NCI-H345 (cell line): ENCODE data around the gene PMEPA1.

Experiments used
- DNase-seq: peaks from one replicate; lab custom pipeline; 2025; lab: John Stamatoyannopoulos, UW

PMEPA1 gene

DNA sequence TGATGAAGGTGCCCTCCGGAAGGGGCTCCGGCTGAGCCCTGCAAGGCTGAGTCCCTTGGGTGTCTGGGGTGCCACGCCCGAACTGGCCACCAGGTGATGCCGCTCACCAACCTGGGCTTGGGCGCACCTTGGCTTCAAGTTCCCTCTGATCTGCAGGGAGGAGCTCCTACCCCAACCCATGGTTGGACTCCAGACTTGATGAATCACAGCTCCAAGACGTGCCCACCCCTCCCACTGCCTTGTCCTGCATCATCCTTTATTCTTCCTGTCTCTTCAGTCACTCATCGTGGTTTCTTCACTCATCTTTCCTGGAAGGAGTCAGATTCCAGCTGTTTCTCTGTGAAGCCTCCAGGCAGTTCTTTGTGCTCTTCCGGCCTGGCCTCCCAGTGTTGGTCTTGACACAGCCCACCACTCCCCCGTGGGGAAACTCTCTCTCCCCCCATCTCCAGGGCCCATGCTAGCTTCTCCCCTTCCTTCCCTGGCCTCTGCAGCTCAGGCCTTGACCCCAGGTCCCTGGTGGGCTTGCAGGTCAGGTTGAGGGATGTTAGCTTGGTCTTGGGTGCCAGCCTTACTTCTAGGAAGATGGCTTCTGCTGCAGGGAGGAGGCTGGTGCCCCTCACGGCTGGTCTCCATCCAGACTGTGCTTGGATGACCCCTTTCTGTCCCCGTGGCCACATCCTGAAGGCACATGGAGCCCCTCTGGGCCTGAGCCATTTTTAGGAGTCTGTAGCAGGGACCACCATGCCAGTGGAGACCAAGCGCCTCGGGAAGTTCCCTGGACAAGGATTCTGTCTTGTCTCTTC is 87.0 kb downstream of the PMEPA1 start:
- DNase-seq: peak; percentile 4

- DNase-seq: no peak
Measured at GRCh38 chr20:57622201-57622570, 87.6 kb downstream of the PMEPA1 start.

DNA sequence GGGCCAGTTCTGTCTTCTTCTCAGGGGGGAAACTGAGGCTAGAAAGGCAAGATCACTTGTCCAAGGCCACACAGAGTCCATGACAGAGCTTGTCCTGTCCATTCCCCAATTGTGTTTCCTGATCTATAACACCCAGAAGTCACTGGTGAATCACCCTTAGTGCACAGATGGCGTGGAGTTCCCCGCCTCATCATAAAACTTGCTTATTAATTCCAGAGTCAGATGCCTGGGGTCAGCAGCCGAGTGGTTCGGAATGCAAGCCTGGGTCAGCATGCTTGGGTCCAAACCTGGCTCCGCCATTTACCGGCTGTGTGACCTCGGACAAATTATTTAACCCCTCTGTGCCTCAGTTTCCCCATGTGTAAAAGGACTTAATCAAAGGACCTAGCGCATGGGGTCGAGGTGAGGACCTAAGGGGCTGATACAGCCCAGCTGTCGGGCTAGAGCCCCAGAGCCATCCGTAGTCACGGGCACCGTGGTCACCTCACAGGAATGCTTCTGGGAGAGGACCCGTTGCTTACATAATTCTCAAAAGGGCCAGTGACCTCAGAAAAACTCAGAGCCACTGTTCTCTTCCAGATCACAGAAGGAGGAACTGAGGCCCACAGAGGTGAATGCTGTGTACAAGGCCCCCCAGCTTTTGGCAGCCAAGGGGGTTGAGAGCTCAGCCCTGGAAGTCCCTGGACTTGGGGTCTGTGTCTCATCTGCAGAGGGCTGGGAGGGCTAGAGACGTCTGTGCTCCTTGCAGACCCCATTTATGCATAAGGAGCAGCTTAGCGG is 88.2 kb downstream of the PMEPA1 start:
- DNase-seq: no peak

DNA sequence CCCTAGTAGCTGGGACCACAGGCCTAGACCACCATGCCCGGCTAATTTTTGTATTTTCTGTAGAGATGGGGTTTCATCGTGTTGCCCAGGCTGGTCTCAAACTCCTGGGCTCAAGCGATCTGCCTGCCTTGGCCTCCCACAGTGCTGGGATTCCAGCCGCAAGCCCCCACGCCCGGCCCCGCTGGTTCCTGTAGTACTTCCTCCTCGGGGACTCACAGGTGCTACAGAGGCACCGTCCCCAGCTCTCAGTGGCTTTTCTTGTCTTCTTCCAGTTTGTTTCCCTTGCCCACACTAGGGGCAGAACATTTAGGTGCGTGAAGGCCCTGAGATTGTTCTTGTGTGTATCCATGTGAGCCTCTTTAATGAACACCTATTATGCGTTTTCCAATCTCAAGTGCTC is 88.8 kb downstream of the PMEPA1 start:
- DNase-seq: no peak

- no peak for DNase-seq
Measured at GRCh38 chr20:57620274-57620990, 89.4 kb downstream of the PMEPA1 start, which contains the start of gene ZBP1. TSS of gene ZBP1 (minus strand) at chr20:57620426. CDS start at chr20:57620295, 131 bp downstream.

DNA sequence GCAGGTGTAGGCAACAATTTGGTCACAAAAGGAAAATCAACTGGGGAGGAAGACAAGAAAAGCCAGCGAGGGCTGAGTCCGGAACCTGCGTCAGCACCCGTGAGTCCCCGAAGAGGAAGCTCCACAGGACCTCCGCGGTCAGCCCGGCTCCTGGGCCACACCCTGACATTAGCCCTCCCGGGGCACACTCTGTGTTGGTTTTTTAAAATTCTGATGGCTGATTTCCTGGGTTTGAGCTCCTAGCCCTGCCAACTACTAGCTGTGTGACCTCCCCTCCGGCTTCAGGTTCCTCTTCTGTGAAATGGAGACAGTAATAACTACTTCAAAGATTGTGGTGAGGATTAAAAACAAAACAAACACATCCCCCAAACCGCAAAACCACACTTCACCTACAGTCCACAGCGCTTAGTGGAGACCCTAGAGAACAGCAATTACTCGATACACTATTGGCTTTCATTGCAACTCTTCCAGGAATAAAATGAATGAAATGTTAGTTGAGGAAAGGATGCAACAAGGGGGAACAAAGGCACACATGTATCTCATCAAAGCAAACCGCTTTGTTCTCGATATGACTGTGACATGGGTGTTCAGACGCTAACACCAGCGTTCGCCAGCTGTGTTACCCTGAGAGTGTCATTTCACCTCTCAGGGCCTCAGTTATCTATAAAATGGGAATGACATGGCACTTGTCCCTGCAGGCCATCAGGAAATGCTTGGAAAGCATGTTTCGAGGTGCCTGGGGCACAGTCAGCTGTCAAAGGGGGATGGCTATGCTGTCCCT is 90.6 kb downstream of the PMEPA1 start:
- no peak for DNase-seq

DNA sequence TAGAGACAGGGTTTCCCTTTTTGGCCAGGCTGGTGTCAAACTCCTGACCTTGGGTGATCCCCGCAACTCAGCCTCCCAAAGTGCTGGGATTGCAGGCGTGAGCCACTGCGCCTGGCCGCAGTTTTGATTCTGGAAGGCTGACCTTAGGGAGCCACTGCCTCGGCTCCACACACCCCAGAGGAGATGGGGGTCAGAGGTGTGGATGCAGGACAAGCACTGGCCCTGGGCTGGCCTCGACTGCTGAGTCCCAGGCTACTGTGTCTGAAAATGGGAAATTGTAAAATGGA is 91.1 kb downstream of the PMEPA1 start:
- no peak for DNase-seq

- no peak for DNase-seq
Measured at GRCh38 chr20:57618091-57618763, 91.6 kb downstream of the PMEPA1 start.

- DNase-seq: no peak
Measured at GRCh38 chr20:57617079-57617795, 92.6 kb downstream of the PMEPA1 start.

DNA sequence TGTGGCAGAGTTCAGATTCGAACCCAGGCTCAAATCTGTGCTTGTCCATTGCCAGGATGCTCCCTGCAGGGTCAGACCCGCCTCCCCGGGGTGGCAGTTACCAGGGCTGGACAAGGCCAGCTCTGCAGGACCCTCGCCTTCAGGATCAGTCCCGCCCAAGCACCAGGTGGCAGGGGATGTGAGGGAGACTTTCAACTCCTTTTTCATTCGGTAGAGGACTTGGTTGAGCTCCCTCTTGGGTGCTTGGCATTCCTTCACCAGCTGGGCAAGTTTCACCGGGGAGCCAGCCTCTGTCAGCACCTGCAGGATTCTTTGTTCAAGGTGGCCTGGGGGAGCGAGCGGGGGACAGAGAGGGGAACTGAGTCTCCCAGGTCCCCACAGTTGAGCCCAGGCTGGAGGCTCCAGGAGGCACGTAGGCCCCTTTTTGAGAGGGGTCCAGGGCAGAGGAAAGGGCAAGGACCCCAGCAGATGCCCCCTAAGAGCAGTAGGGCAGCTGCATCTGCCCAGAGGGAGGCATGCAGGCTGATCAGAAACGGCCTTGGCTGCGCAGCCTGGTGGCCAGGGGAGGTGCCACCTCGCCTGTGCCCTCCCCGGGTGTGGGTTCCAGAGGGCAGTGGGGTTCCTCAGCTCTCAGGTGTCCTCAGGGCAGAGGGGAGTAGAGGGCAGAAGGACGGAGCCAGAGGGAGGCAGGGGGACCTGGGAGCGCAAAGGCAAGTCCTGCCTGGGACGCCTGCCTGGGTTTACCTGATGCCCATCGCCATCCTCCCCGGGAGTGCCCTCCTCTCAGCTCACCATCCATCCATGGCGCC is 93.5 kb downstream of the PMEPA1 start:
- DNase-seq: no peak

DNA sequence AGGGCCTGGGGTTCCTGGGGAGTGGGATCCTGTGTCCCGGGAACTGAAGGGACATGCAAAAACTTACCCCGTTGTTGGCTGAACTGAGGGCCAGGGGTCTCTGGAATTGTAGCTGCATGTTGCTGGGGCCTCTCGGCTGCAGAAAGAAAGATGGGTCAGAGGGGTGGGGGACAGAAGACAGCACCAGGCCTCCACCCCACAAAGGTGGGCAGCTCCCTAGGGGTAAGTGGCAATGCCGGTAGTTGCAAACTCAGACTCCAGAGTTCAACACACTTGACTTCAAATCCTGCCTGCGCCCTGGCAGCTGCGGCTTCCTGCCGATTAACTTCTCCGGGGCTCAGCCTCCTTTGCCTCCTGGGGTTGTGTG is 94.4 kb downstream of the PMEPA1 start:
- no peak for DNase-seq

DNA sequence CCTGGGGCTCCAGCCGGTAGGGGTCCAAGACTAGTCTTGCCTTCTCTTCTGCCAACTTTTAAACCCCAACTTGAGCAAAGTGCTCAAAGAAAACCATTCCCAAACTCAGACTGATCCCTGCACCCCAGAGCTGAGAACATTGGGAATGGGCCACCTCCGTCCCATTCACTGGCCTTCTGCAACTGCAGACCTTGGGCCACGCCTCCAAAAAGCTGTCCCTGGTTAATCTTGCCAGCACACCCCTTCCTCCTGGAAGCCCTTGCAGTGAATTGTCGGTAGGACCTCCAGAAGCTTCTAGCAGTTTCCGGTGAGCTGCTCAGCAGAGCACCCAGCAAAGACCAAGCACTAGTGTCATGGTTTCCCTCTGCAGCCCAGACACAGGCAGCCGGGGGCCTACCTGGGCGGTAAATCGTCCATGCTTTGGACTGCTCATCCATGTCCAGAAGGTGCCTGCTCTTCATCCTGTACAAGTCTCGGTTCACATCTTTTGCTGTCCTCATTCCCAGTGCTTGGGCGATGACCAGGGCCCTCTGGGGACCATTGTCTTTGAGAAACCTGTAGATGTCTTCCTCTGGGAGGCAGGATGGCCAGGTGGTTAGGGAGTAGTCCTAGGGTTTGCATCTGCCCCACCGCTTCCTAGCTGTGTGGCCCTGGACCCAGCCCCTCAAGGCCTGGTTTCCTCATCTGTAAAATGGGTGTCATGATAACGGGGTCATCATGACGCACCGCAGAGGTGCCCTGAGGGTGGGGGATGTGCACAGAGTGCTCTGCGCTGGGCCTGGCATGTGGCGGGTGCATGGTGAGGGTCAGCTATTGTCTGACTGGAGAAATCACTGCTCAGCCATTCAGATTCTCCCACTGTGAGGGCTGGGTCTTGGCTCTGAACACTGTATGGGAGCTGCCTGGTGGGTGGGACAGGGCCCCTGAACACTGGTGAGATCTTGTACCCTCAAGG is 95.0 kb downstream of the PMEPA1 start:
- no peak for DNase-seq

GRCh38 chr20:57613481-57613921 is 96.3 kb downstream of the PMEPA1 start:
- no peak for DNase-seq

DNA sequence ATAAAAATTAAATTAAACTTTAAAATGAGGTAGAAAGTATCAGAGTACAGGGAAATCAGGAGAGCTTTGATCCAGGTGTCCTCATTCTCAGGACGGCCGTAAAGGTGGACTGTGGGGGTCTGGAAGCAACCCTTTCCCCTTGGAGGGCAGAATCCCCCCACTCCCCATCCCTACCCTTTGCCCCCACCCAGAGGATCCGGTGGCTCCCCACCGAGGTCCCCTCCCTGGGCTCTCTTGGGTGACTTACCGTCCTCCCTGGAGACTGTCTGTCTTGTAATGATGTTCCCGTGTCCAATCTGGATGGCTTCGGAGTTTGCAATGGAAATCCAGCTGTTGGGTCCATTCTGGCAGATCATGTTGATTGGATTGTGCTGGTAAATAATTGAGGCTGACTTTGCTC is 96.9 kb downstream of the PMEPA1 start:
- no peak for DNase-seq

DNA sequence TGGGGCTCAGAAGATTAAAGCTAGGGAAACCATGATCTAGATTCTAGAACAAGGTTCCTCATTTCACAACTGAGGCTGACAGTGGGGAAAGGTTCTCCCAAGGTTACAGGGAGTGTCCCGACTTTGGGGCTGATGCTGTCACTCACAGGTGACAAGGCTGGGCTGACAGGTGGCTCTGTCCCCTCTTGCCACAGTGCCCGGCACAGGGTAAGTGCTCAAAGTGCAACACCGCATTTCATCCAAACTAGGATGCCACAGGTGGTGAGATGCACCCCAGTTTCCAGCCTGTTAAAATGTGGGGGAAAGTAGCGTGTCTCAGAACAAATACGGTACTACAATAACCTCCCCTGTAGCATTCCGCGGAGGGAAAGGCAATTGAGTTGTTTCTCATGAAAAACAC is 97.4 kb downstream of the PMEPA1 start:
- DNase-seq: no peak

DNA sequence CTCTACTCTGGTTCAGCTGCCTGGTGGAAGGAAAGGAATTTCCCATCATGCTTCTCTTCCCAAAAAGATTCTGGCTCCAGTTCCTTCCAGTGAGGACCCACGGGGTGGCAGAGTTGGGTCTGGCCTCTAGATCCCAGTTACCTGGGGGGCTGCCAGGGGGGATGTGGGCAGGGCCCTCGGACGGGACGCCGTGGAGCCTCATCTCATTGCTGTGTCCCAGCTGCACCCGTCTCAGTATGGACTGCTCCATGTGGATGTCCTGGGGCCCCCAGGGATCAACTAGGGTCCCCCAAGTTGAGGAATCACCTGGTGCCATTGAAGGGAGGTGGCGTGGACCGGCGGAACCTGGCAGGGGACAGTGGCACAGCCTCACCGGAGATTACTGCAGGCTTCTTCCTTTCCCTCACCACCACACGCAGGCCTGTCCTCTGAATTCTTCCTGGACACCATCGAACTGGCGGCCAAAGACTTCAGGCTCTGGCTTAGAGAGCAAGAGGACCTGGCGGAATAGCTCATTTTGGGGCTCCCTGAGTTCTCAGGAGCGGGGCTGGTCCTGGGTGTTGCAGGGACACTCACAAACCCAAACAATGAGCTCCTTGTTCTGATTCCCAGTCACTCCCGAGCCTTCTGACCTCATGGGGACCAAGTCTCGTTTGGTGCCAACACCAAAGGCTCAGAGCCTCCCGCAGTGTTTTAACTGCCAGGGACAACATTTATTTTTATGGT is 98.1 kb downstream of the PMEPA1 start:
- DNase-seq: no peak

DNA sequence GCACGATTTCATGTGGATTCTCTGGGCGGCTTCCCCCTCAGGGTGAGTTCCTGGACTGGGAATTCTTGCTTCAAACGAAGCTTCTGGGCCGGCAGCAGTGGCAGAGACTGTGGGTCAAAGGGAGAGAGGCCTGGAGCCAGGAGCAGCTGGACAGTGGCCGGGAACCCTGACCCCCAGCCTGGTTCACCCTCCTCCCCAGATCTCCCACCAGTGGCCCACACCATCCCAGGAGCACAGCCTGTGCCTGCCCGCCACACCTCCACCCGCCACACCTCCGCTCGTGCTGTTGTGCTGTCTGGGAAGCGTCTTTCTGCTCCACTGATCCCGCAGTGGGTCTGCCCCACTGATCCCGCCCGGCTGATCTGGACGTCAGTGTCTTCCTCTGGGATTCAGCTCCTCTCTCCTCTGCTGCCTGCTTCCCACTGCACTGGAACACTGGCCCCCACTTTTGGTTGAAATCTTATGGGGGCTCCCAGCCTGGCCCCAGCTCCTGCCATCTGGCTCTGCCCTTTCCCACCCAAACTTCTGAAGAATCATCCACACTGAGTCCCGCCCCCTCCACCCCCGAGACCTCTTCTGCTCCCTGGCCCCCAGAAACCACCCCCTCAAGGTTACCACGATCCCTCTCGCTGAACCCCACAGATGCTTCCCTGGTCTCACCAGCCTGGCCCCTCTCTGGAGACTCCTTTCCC is 99.4 kb downstream of the PMEPA1 start:
- DNase-seq: no peak

- no peak for DNase-seq
Measured at GRCh38 chr20:57609842-57610167, 100.0 kb downstream of the PMEPA1 start.
